H1 (cell line): ENCODE results near the gene USP36. TPM values are rescaled to one million over a fixed set of nuclear protein-coding genes. Genes with fewer than 3 reads are reported as not detected.

Experiments used
- CTCF ChIA-PET: fragments of 300-600 bp; sonication (Branson Sonifier 250); formaldehyde crosslinking; loops from one replicate; lab custom pipeline; 2021; ENCODE audit not compliant: partially characterized antibody; lab: Charles Lee
- POLR2A ChIA-PET: fragments of 300-600 bp; sonication (Branson Sonifier 250); formaldehyde crosslinking; loops from one replicate; lab custom pipeline; 2021; ENCODE audit warnings: inconsistent platforms; ENCODE audit not compliant: partially characterized antibody; lab: Charles Lee
- DNase-seq, 2 experiments: peaks; one replicate each; pipeline versions ENCODE4 v3.0.0 to v3.0.0-alpha.2; 2010 to 2022; ENCODE audit warnings: low spot score in 2 of 2, low read depth in 1 of 2, mixed read lengths in 1 of 2
- FAIRE-seq: peaks from 2 replicates; lab custom pipeline; 2011; peaks lifted over from hg19 to GRCh38; lab: Jason Lieb, UNC
- H2AFZ ChIP-seq: 2 replicates; pipeline ENCODE4 v1.8.1; 2012; ENCODE audit warnings: low read length, inconsistent platforms
- H2AK5ac ChIP-seq: 2 replicates; pipeline ENCODE4 v1.6.1; 2013; ENCODE audit warnings: low read depth, low read length
- H2BK120ac ChIP-seq: replicated peaks from 2 replicates; pipeline ENCODE3; 2013; ENCODE audit warnings: low read depth, low read length, inconsistent platforms
- H2BK12ac ChIP-seq: 2 replicates; pipeline ENCODE4 v1.6.1; 2013; ENCODE audit warnings: low read depth, low read length
- H2BK15ac ChIP-seq: 2 replicates; pipeline ENCODE4 v1.6.1; 2013; ENCODE audit warnings: low read length
- H2BK20ac ChIP-seq: 2 replicates; pipeline ENCODE4 v1.6.1; 2013; ENCODE audit warnings: low read length
- H2BK5ac ChIP-seq: 2 replicates; pipeline ENCODE4 v1.6.1; 2013; ENCODE audit warnings: low read depth, low read length
- H3K14ac ChIP-seq: 2 replicates; pipeline ENCODE4 v1.6.1; 2013; ENCODE audit warnings: inconsistent platforms; ENCODE audit not compliant: insufficient read length
- H3K18ac ChIP-seq: 2 replicates; pipeline ENCODE4 v1.6.1; 2013; ENCODE audit warnings: low read length; ENCODE audit errors: extremely low read depth
- H3K23ac ChIP-seq: 2 replicates; pipeline ENCODE4 v1.6.1; 2013; ENCODE audit warnings: inconsistent platforms; ENCODE audit not compliant: insufficient read length
- H3K23me2 ChIP-seq: 2 replicates; pipeline ENCODE4 v1.6.1; 2013; ENCODE audit warnings: low read depth, low read length
- H3K27ac ChIP-seq: 2 replicates; pipeline ENCODE4 v1.6.1; 2011; ENCODE audit warnings: low read depth, low read length, inconsistent platforms
- H3K27me3 ChIP-seq, 4 experiments: replicated peaks in 1 of 4; 1 replicate in 1 of 4; 2 replicates in 3 of 4; pipeline versions ENCODE4 v1.6.1 to v1.8.1; 2011 to 2013; ENCODE audit warnings: low read length in 3 of 4, mild to moderate bottlenecking in 3 of 4, inconsistent platforms in 2 of 4, mixed read lengths in 2 of 4, moderate library complexity in 1 of 4; ENCODE audit not compliant: control insufficient read depth in 3 of 4, insufficient read depth in 3 of 4; ENCODE audit errors: extremely low read depth in 1 of 4
- H3K36me3 ChIP-seq, 4 experiments: 2 replicates each; pipeline versions ENCODE4 v1.6.1 to v1.8.1; 2011 to 2013; ENCODE audit warnings: mild to moderate bottlenecking in 4 of 4, low read length in 3 of 4, moderate library complexity in 2 of 4, control low read depth in 1 of 4, inconsistent platforms in 1 of 4; ENCODE audit not compliant: insufficient read depth in 4 of 4, control insufficient read depth in 2 of 4
- H3K4ac ChIP-seq: replicated peaks from 2 replicates; pipeline ENCODE3; 2013; ENCODE audit warnings: low read length, low read depth, mixed read lengths, inconsistent platforms; ENCODE audit not compliant: insufficient read length
- H3K4me1 ChIP-seq, 4 experiments: replicated peaks in 1 of 4; 1 replicate in 1 of 4; 2 replicates in 3 of 4; pipeline versions ENCODE4 v1.6.1 to v1.8.1; 2011 to 2013; ENCODE audit warnings: low read length in 3 of 4, inconsistent platforms in 2 of 4, mixed read lengths in 1 of 4; ENCODE audit not compliant: insufficient read depth in 4 of 4, control insufficient read depth in 3 of 4
- H3K4me2 ChIP-seq, 2 experiments: 2 replicates each; pipeline versions ENCODE4 v1.6.1 to v1.8.1; 2011 to 2013; ENCODE audit warnings: low read depth in 2 of 2, low read length in 2 of 2, control low read depth in 1 of 2, inconsistent platforms in 1 of 2, mild to moderate bottlenecking in 1 of 2; ENCODE audit not compliant: insufficient read depth in 1 of 2
- H3K4me3 ChIP-seq, 4 experiments: fragments of 200-600, 300-600 bp in 1 of 4; sonication (generic), shearing (Covaris generic), sonication (Bioruptor Twin) in 1 of 4; 2 replicates each; pipeline versions ENCODE4 v1.5.1 to v1.8.1; 2011 to 2016; ENCODE audit warnings: low read length in 4 of 4, low read depth in 3 of 4, control low read depth in 2 of 4, inconsistent platforms in 2 of 4, mild to moderate bottlenecking in 2 of 4, mixed read lengths in 1 of 4, moderate library complexity in 1 of 4; ENCODE audit not compliant: insufficient read depth in 2 of 4; ENCODE audit errors: extremely low read depth in 1 of 4
- H3K56ac ChIP-seq: replicated peaks from 2 replicates; pipeline ENCODE3; 2013; ENCODE audit warnings: low read depth, mild to moderate bottlenecking, mixed read lengths, low read length, inconsistent platforms; ENCODE audit not compliant: insufficient read length
- H3K79me1 ChIP-seq: 2 replicates; pipeline ENCODE4 v1.6.1; 2013; ENCODE audit warnings: low read depth, low read length, control low read depth
- H3K79me2 ChIP-seq, 2 experiments: 2 replicates each; pipeline versions ENCODE4 v1.6.1 to v1.8.1; 2012 to 2013; ENCODE audit warnings: low read length in 2 of 2, mild to moderate bottlenecking in 2 of 2, inconsistent platforms in 1 of 2; ENCODE audit not compliant: insufficient read depth in 2 of 2, control insufficient read depth in 1 of 2
- H3K9ac ChIP-seq, 4 experiments: replicated peaks in 1 of 4; 1 replicate in 1 of 4; 2 replicates in 3 of 4; pipeline versions ENCODE4 v1.6.1 to v1.8.1; 2011 to 2013; ENCODE audit warnings: low read depth in 3 of 4, low read length in 3 of 4, control low read depth in 2 of 4, mild to moderate bottlenecking in 2 of 4, moderate library complexity in 2 of 4, inconsistent platforms in 1 of 4; ENCODE audit errors: extremely low read depth in 1 of 4
- H3K9me3 ChIP-seq, 2 experiments: 2 replicates each; pipeline versions ENCODE4 v1.6.1 to v1.8.1; 2012 to 2013; ENCODE audit warnings: mild to moderate bottlenecking in 2 of 2, moderate library complexity in 2 of 2, control low read depth in 1 of 2, inconsistent platforms in 1 of 2, low read depth in 1 of 2, low read length in 1 of 2, mixed read lengths in 1 of 2; ENCODE audit not compliant: insufficient read depth in 2 of 2
- H4K20me1 ChIP-seq, 2 experiments: replicated peaks in 1 of 2; 2 replicates each; pipeline versions ENCODE3 to v1.8.1; 2011 to 2013; ENCODE audit warnings: inconsistent platforms in 2 of 2, low read length in 2 of 2, mild to moderate bottlenecking in 1 of 2; ENCODE audit not compliant: insufficient read depth in 2 of 2, control insufficient read depth in 1 of 2
- H4K5ac ChIP-seq: 2 replicates; pipeline ENCODE4 v1.6.1; 2013; ENCODE audit warnings: low read length, low read depth, mixed read lengths, inconsistent platforms; ENCODE audit not compliant: insufficient read length
- H4K8ac ChIP-seq: 2 replicates; pipeline ENCODE4 v1.8.0; 2013; ENCODE audit warnings: mild to moderate bottlenecking, moderate library complexity, low read length, inconsistent platforms; ENCODE audit not compliant: insufficient read depth; ENCODE audit errors: extremely low read depth
- H4K91ac ChIP-seq: replicated peaks from 2 replicates; pipeline ENCODE3; 2013; ENCODE audit warnings: low read length, mixed read lengths, inconsistent platforms; ENCODE audit not compliant: insufficient read length
- CREB1 ChIP-seq: IDR thresholded peaks from 2 replicates; pipeline ENCODE4 v1.6.1; 2012; ENCODE audit warnings: inconsistent platforms
- KDM1A ChIP-seq: fragments of 200-600, 300-600 bp; sonication (generic); IDR thresholded peaks from 2 replicates; pipeline ENCODE4 v1.7.1; 2016; ENCODE audit warnings: mild to moderate bottlenecking, low read length, borderline replicate concordance
- PHF8 ChIP-seq: fragments of 200-600 bp; sonication (generic); conservative IDR thresholded peaks from 2 replicates; pipeline ENCODE4 v1.7.1; 2012; ENCODE audit warnings: low read depth, mild to moderate bottlenecking, inconsistent platforms, low read length, moderate library complexity
- WGBS, 2 experiments: shearing (Covaris generic) in 1 of 2; methylation state at CpG; one replicate each; pipeline versions ENCODE4 v1.1.6 to v1.1.7; 2013 to 2015; ENCODE audit warnings: low lambda C conversion rate in 2 of 2, mixed read lengths in 2 of 2, inconsistent platforms in 1 of 2, low coverage in 1 of 2, missing lambda C conversion rate in 1 of 2; ENCODE audit not compliant: insufficient replicate concordance in 2 of 2, insufficient coverage in 1 of 2, insufficient read length in 1 of 2; ENCODE audit errors: extremely low coverage in 1 of 2, missing lambda C conversion rate in 1 of 2; 5-methylcytosine and 5-hydroxymethylcytosine counted together
- polyA plus RNA-seq, 7 experiments: library from polyadenylated mRNA; depleted of rRNA in 3 of 7; stranded (reverse) in 5 of 7; unstranded in 2 of 7; fragments of >200 nt in 5 of 7; fragments of 200-250 nt in 2 of 7; gene quantifications; 1 replicate in 5 of 7; 2 replicates in 1 of 7; 4 replicates in 1 of 7; pipeline versions ENCODE4 v1.2.1 to v1.2.3, GENCODE V29; 2011 to 2013; ENCODE audit warnings: missing spikeins in 2 of 7, mixed read lengths in 2 of 7
- total RNA-seq: library from RNA; stranded (reverse); fragmentation: NEBNext Ultra II Directional; extraction: Animal tissue kit (Norgen Biotek cat#: 25700); gene quantifications from 2 replicates; pipeline ENCODE4 v1.2.1, GENCODE V29; 2021
- TF ChIP-seq, protein P1 (sequence below): IDR thresholded peaks from 2 replicates; pipeline ENCODE4 v1.6.1; 2011; ENCODE audit warnings: low read depth, mild to moderate bottlenecking, low read length; ENCODE audit not compliant: insufficient read depth

USP36 gene
- total and polyA plus RNA-seq, 2 of the 8 experiments (the other 6 are each of a cell fraction or from before 2014, with no cell fraction given): 40.7 to 67.7 TPM

DNA sequence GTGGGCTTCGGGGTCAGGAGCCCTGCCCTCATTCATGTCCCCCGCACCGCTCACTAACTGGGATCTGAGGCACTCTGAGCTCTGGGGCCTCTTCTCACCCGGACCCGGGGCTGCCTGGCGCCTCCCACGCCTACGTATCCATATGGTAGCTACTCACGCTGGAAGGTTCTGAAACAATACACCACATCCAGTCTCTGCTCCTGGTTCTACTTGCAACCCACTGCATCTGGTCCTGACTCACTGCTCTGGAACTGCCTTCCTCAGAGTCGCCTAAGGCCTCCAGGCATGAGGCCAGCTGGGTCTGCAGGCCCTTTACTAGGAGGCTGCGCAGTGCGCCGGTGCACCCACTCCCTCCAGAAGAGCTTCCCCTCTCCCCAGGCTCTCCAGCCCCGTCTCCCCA, 18.1 kb downstream of the USP36 start:
- Histone ChIP-seq H3K23ac (no peak overlapping the region), H2BK5ac (no peak overlapping the region), H3K27me3 (no peaks in the 10 kb centered on the region), H3K79me1 (peaks cover 4% of the 10 kb centered on the region; the same call in 1 of the 2 replicates), H2BK15ac (no peak overlapping the region), H3K4me1 (no peaks in the 10 kb centered on the region), H4K91ac (no peak overlapping the region), H4K20me1 (peaks cover 6 to 12% of the 10 kb centered on the region in 2 experiments), H3K9ac (no peak overlapping the region), H3K56ac (no peak overlapping the region), H3K27ac (no peak overlapping the region), H3K14ac (no peak overlapping the region), H2AK5ac (no peak overlapping the region), H3K18ac (no peak overlapping the region), H3K4me3 (no peak overlapping the region), H2AFZ (no peak overlapping the region), H3K4me2 (no peak overlapping the region), H3K23me2 (no peaks in the 10 kb centered on the region), H3K79me2 (peaks cover 0 to 9% of the 10 kb centered on the region in 2 experiments; a peak in 1 of 4 replicates), H3K9me3 (no peaks in the 10 kb centered on the region), H3K36me3 (peaks cover 41 to 78% (median 77%) of the 10 kb centered on the region in 4 experiments), H4K8ac (no peak overlapping the region), H3K4ac (no peak overlapping the region), H4K5ac (no peak overlapping the region), H2BK12ac (no peak overlapping the region), H2BK20ac (no peak overlapping the region), H2BK120ac (no peak overlapping the region)
- TF ChIP-seq KDM1A: no peak
- TF ChIP-seq PHF8: no peak
- TF ChIP-seq CREB1: no peak
- TF ChIP-seq, protein P1, sequence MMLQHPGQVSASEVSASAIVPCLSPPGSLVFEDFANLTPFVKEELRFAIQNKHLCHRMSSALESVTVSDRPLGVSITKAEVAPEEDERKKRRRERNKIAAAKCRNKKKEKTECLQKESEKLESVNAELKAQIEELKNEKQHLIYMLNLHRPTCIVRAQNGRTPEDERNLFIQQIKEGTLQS: no peak
- 92% methylated on average over 12 of the region's 14 CpGs; no CpG with 5 or more reads in 1 of the 2 experiments for WGBS, 2 experiments
- FAIRE-seq (no peak), DNase-seq (no peak)
- ChIA-PET CTCF (interaction anchor here (1.8 to 2.2 kb wide), 3 partner anchors 10 to 13 kb away, joined by 4 to 14 read pairs (median 7); no protein-coding TSS in a partner anchor), POLR2A (interaction anchor here (0.5 to 0.9 kb wide), 3 partner anchors 11 to 22 kb away, joined by 3 read pairs; no protein-coding TSS in a partner anchor)
